ENCODE measurements around the gene ABR. TPM values are rescaled to one million over a fixed set of nuclear protein-coding genes. Genes with fewer than 3 reads are reported as not detected.
"Not testable (repeated sequence)": the region's sequence is repeated elsewhere in the genome, so short reads cannot be mapped to it uniquely, and the experiment has no call there.

The ABR gene
- total RNA-seq, 2 donors from 2014 or later, result 159 to 200 TPM

GRCh38 chr17:977166-977565, 202.6 kb downstream of the ABR start:
- no peaks in the 10 kb centered on the region for H3K9me3 ChIP-seq
- H3K4me3 ChIP-seq, result peak overlapping the region; percentile 2
- no peak for ATAC-seq (ENCODE audit: insufficient number of reproducible peaks, low FRiP score, low read depth)
- TF ChIP-seq CTCF (IDR thresholded peaks at IDR 0.05), result no peak
- H3K36me3 ChIP-seq, result no peaks in the 10 kb centered on the region
- no peaks in the 10 kb centered on the region for H3K27me3 ChIP-seq (replicated peaks; ENCODE audit: insufficient read depth)
- H3K4me1 ChIP-seq (ENCODE audit: control insufficient read depth in 1 of 2, low read depth in 2 of 2), result peaks cover 7 to 40% of the 10 kb centered on the region in 2 donors
- no peak overlapping the region for H3K27ac ChIP-seq
- no peak for DNase-seq (ENCODE audit: low spot score)

- Histone ChIP-seq H3K4me1 (ENCODE audit: control insufficient read depth in 1 of 2, low read depth in 2 of 2) (peaks cover 7 to 40% of the 10 kb centered on the region in 2 donors), H3K27ac (no peak overlapping the region), H3K9me3 (no peaks in the 10 kb centered on the region), H3K36me3 (no peaks in the 10 kb centered on the region), H3K27me3 (replicated peaks; ENCODE audit: insufficient read depth) (no peaks in the 10 kb centered on the region), H3K4me3 (no peak overlapping the region)
- TF ChIP-seq CTCF (IDR thresholded peaks at IDR 0.05), result no peak
- DNase-seq (ENCODE audit: low spot score) (no peak), ATAC-seq (ENCODE audit: insufficient number of reproducible peaks, low FRiP score, low read depth) (no peak)
These were observed 203.5 kb downstream of the ABR start for GRCh38 chr17:976312-976711.

GRCh38 chr17:975371-975915, 204.3 kb downstream of the ABR start:
- Histone ChIP-seq H3K4me1 (ENCODE audit: control insufficient read depth in 1 of 2, low read depth in 2 of 2) (peaks cover 4 to 40% of the 10 kb centered on the region in 2 donors), H3K9me3 (no peaks in the 10 kb centered on the region), H3K36me3 (no peaks in the 10 kb centered on the region), H3K27me3 (replicated peaks; ENCODE audit: insufficient read depth) (no peaks in the 10 kb centered on the region), H3K4me3 (no peak overlapping the region), H3K27ac (no peak overlapping the region)
- no peak for TF ChIP-seq CTCF (IDR thresholded peaks at IDR 0.05)
- ATAC-seq (ENCODE audit: insufficient number of reproducible peaks, low FRiP score, low read depth), result no peak
- DNase-seq (ENCODE audit: low spot score), result no peak

GRCh38 chr17:974778-975177, 205.0 kb downstream of the ABR start:
- H3K27ac ChIP-seq; H3K9me3 ChIP-seq; H3K27me3 ChIP-seq (replicated peaks; ENCODE audit: insufficient read depth); H3K4me3 ChIP-seq; H3K36me3 ChIP-seq; DNase-seq (ENCODE audit: low spot score); ATAC-seq (ENCODE audit: insufficient number of reproducible peaks, low FRiP score, low read depth): not testable (repeated sequence)
- H3K4me1 ChIP-seq (ENCODE audit: control insufficient read depth in 1 of 2, low read depth in 2 of 2), result peaks cover 0 to 38% of the 10 kb centered on the region in 2 donors

DNA sequence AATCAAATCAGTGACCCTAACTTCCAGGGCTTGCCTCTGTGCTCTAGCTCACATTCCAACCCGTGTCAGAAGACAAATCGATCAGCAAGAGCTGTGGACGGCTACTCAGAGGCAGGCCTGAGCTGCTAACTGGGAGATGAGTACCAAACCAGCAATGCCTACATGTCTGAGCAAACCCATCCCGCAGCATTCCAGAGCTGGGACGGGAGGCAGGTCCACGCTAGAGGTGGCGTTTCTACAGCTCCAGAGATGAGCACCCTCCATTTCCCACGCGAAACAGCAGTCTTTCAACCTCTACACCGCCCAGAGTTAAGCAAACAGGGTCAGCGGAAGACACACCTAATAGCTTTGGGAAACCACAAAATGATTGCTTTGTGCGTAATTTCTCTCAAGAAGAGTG, 206.7 kb downstream of the ABR start:
- Histone ChIP-seq H3K27me3 (replicated peaks; ENCODE audit: insufficient read depth) (no peaks in the 10 kb centered on the region), H3K4me3 (no peak overlapping the region), H3K36me3 (no peaks in the 10 kb centered on the region), H3K4me1 (ENCODE audit: control insufficient read depth in 1 of 2, low read depth in 2 of 2) (peaks cover 0 to 38% of the 10 kb centered on the region in 2 donors), H3K9me3 (no peaks in the 10 kb centered on the region), H3K27ac (no peak overlapping the region)
- ATAC-seq (ENCODE audit: insufficient number of reproducible peaks, low FRiP score, low read depth) (no peak), DNase-seq (ENCODE audit: low spot score) (no peak)
- no peak for TF ChIP-seq CTCF (IDR thresholded peaks at IDR 0.05)

- H3K4me1 ChIP-seq (ENCODE audit: control insufficient read depth in 1 of 2, low read depth in 2 of 2), result peaks cover 0 to 29% of the 10 kb centered on the region in 2 donors
- H3K9me3 ChIP-seq; H3K36me3 ChIP-seq; H3K4me3 ChIP-seq; H3K27me3 ChIP-seq (replicated peaks; ENCODE audit: insufficient read depth); ATAC-seq (ENCODE audit: insufficient number of reproducible peaks, low FRiP score, low read depth); H3K27ac ChIP-seq; DNase-seq (ENCODE audit: low spot score): not testable (repeated sequence)
These were observed 207.9 kb downstream of the ABR start for GRCh38 chr17:971861-972260.
